ENCODE results near the gene ZFHX3.

ZFHX3 gene

GRCh38 chr16:72825912-72826621 lies 221.9 kb downstream of the ZFHX3 start:
- DNase-seq, result no peak
- Histone ChIP-seq H3K4me1 (peaks cover 28% of the 10 kb centered on the region), H3K4me3 (ENCODE audit: low read depth, low read length) (no peak overlapping the region), H3K9me3 (no peaks in the 10 kb centered on the region), H3K27me3 (no peaks in the 10 kb centered on the region), H3K36me3 (peaks cover 21% of the 10 kb centered on the region)
- TF ChIP-seq CTCF (IDR thresholded peaks at IDR 0.05; ENCODE audit: low read depth, low read length), result no peak

GRCh38 chr16:72824761-72825160 lies 223.2 kb downstream of the ZFHX3 start:
- DNase-seq, result no peak
- Histone ChIP-seq H3K36me3 (peaks cover 19% of the 10 kb centered on the region), H3K4me3 (ENCODE audit: low read depth, low read length) (no peak overlapping the region), H3K27me3 (no peaks in the 10 kb centered on the region), H3K9me3 (no peaks in the 10 kb centered on the region), H3K4me1 (peaks cover 41% of the 10 kb centered on the region)
- no peak for TF ChIP-seq CTCF (IDR thresholded peaks at IDR 0.05; ENCODE audit: low read depth, low read length)

DNA sequence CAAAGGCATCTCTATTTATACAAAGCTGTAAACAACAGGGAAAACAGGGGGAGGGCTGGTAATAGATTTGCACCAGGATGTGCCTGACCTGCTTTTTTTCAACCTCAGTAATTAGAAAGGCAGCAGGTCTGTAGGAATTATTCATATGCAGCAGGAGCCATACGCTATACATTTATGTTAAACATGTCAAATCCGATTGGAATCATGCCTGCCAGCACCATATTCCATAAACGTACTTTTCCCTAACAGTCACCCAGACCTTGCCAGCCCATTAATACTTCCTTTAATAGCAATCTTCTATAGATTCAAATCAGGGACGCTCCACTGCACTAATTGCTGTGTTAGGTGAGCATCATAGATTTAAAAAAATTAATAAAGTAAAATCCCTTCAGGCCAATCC lies 223.9 kb downstream of the ZFHX3 start:
- Histone ChIP-seq H3K9me3 (no peaks in the 10 kb centered on the region), H3K27me3 (no peaks in the 10 kb centered on the region), H3K36me3 (peaks cover 13% of the 10 kb centered on the region), H3K4me1 (peaks cover 41% of the 10 kb centered on the region), H3K4me3 (ENCODE audit: low read depth, low read length) (no peak overlapping the region)
- TF ChIP-seq CTCF (IDR thresholded peaks at IDR 0.05; ENCODE audit: low read depth, low read length), result no peak
- peak; percentile 40 for DNase-seq

DNA sequence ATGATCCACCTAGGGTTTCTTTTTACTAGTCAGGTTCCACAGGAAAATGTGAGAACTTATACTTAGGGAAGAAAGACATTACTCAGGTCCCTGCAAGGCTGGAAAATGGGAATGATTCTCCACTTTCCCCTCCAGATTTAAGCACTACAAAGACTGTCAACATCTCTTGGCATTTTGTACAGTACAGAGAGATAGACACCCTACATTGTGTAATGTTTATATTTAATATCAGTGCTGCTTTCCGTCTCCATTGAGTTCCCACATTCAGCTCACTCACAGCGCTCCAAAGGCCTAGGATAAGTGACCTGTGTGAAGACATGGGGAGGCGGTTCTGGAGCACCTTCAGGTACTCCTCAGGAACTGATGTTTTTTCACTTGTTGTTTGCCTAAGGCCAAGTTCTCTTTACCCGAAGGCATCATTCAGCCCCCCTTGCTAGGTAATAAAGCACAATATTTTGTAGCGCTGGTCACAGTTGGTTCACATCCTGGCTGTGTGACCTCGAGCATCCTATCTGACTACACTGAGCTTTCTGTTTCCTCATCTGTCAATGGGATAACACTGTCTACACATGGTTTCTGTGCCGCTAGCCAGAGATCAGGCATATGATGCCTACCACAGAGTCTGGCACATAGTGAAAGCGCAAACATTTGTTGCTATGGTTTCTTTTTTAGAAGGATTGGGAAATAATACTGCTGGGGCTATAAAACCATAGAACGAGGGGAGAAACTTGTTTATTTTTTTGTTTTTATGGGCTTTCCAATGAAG lies 226.6 kb downstream of the ZFHX3 start:
- no peaks in the 10 kb centered on the region for H3K9me3 ChIP-seq
- DNase-seq, result no peak
- no peak overlapping the region for H3K4me3 ChIP-seq (ENCODE audit: low read depth, low read length)
- TF ChIP-seq CTCF (IDR thresholded peaks at IDR 0.05; ENCODE audit: low read depth, low read length), result no peak
- H3K4me1 ChIP-seq, result peaks cover 46% of the 10 kb centered on the region
- no peaks in the 10 kb centered on the region for H3K27me3 ChIP-seq
- H3K36me3 ChIP-seq, result peaks cover 5% of the 10 kb centered on the region; the same call in 1 of the 2 replicates

GRCh38 chr16:72819345-72819744 lies 228.6 kb downstream of the ZFHX3 start:
- DNase-seq, result no peak
- no peaks in the 10 kb centered on the region for H3K27me3 ChIP-seq
- TF ChIP-seq CTCF (IDR thresholded peaks at IDR 0.05; ENCODE audit: low read depth, low read length), result no peak
- H3K36me3 ChIP-seq, result peaks cover 5% of the 10 kb centered on the region; the same call in 1 of the 2 replicates
- H3K4me3 ChIP-seq (ENCODE audit: low read depth, low read length), result no peak overlapping the region
- H3K4me1 ChIP-seq, result peaks cover 34% of the 10 kb centered on the region
- H3K9me3 ChIP-seq, result no peaks in the 10 kb centered on the region

Measured in BE2C (cell line).